Keratinocyte (primary cell): ENCODE data around the gene DDX54.

Experiments
- EZH2 ChIP-seq: IDR thresholded peaks from one replicate; pipeline ENCODE4 v1.6.1; 2012; ENCODE audit warnings: inconsistent platforms, mild to moderate bottlenecking, low read length, moderate library complexity
- TF ChIP-seq, protein P1 (sequence below), 3 experiments: IDR thresholded peaks in 1 of 3; conservative IDR thresholded peaks in 1 of 3; optimal IDR thresholded peaks in 1 of 3; 2 replicates in 2 of 3; 3 replicates in 1 of 3; pipeline versions ENCODE3 to v1.5.1; 2011; ENCODE audit warnings: low read length in 3 of 3, mild to moderate bottlenecking in 3 of 3, moderate library complexity in 2 of 3, control low read depth in 1 of 3, inconsistent platforms in 1 of 3; ENCODE audit not compliant: insufficient read depth in 2 of 3; ENCODE audit errors: extremely low read depth in 1 of 3

DNA sequence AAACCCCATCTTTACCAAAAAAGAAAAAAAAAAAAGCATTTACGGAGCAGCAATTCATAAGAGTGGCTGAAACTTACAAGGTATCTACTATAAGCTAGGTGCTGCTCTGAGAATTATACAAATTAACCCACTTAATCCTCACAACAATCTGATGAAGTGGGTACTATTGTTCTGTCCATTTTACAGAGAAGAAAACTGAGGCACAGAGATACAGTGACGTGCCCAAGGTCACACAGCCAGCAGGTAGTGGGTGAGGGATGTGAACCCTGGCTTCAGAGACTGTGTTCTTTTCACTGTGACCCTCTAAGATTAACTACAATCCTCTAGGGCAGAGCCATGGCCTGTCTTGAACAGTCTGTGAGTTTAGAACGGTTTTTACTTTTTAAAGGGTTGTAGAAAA, 3.3 kb downstream of the DDX54 start:
- TF ChIP-seq, protein P1, sequence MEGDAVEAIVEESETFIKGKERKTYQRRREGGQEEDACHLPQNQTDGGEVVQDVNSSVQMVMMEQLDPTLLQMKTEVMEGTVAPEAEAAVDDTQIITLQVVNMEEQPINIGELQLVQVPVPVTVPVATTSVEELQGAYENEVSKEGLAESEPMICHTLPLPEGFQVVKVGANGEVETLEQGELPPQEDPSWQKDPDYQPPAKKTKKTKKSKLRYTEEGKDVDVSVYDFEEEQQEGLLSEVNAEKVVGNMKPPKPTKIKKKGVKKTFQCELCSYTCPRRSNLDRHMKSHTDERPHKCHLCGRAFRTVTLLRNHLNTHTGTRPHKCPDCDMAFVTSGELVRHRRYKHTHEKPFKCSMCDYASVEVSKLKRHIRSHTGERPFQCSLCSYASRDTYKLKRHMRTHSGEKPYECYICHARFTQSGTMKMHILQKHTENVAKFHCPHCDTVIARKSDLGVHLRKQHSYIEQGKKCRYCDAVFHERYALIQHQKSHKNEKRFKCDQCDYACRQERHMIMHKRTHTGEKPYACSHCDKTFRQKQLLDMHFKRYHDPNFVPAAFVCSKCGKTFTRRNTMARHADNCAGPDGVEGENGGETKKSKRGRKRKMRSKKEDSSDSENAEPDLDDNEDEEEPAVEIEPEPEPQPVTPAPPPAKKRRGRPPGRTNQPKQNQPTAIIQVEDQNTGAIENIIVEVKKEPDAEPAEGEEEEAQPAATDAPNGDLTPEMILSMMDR (optimal IDR thresholded peaks at IDR 0.05 in 1 of 3, IDR thresholded peaks at IDR 0.05 in 1 of 3, conservative IDR thresholded peaks at IDR 0.05 in 1 of 3; ENCODE audit: extremely low read depth in 1 of 3, insufficient read depth in 2 of 3, low read length in 3 of 3), result no peak
- no peak for TF ChIP-seq EZH2
